GM12878 (cell line): ENCODE measurements around the gene SCAMP4. TPM values are rescaled to one million over a fixed set of nuclear protein-coding genes. Genes with fewer than 3 reads are reported as not detected.

Experiments
- BACH1 ChIP-seq: fragments of 450-650 bp; IDR thresholded peaks from 2 replicates; pipeline ENCODE4 v1.6.1; 2017; ENCODE audit warnings: mild to moderate bottlenecking, borderline replicate concordance
- BCLAF1 ChIP-seq: fragments of 450-650 bp; IDR thresholded peaks from 2 replicates; pipeline ENCODE4 v1.6.1; 2017; ENCODE audit warnings: antibody characterized with exemption, mild to moderate bottlenecking, moderate library complexity
- BHLHE40 ChIP-seq, 2 experiments: fragments of 450-650 bp in 1 of 2; IDR thresholded peaks; 2 replicates each; pipeline ENCODE4 v1.6.1; 2011 to 2017; ENCODE audit warnings: low read depth in 2 of 2, borderline replicate concordance in 1 of 2, improper control_type of control experiment in 1 of 2, low read length in 1 of 2, mild to moderate bottlenecking in 1 of 2
- CHD2 ChIP-seq: IDR thresholded peaks from 2 replicates; pipeline ENCODE4 v1.6.1; 2011; ENCODE audit warnings: low read depth, low read length, improper control_type of control experiment, borderline replicate concordance
- ETV6 ChIP-seq, 2 experiments: fragments of 450-650 bp in 1 of 2; IDR thresholded peaks in 1 of 2; conservative IDR thresholded peaks in 1 of 2; 2 replicates each; pipeline ENCODE4 v1.6.1; 2014; ENCODE audit warnings: antibody characterized with exemption in 1 of 2, borderline replicate concordance in 1 of 2, low read depth in 1 of 2, mild to moderate bottlenecking in 1 of 2, moderate library complexity in 1 of 2
- IRF3 ChIP-seq: fragments of 450-650 bp; IDR thresholded peaks from 2 replicates; pipeline ENCODE4 v1.6.1; 2014; ENCODE audit warnings: mild to moderate bottlenecking
- MAX ChIP-seq: IDR thresholded peaks from 2 replicates; pipeline ENCODE4 v1.6.1; 2012; ENCODE audit warnings: low read depth, low read length, improper control_type of control experiment
- MEF2A ChIP-seq: IDR thresholded peaks from 2 replicates; pipeline ENCODE4 v1.6.1; 2011; ENCODE audit warnings: low read depth, mild to moderate bottlenecking, low read length, moderate library complexity; ENCODE audit not compliant: insufficient read depth
- PAX5 ChIP-seq: IDR thresholded peaks from 2 replicates; pipeline ENCODE4 v1.6.1; 2011; ENCODE audit warnings: low read depth, low read length, borderline replicate concordance
- RB1 ChIP-seq: fragments of 450-650 bp; formaldehyde crosslinking; IDR thresholded peaks from 2 replicates; pipeline ENCODE4 v1.6.1; 2017; ENCODE audit warnings: mild to moderate bottlenecking, borderline replicate concordance
- RBBP5 ChIP-seq: fragments of 200-600 bp; sonication (generic); conservative IDR thresholded peaks from 2 replicates; pipeline ENCODE4 v1.6.1; 2016
- SIN3A ChIP-seq: IDR thresholded peaks from 2 replicates; pipeline ENCODE4 v1.6.1; 2012; ENCODE audit warnings: low read depth, low read length, improper control_type of control experiment
- SKIL ChIP-seq: fragments of 450-650 bp; IDR thresholded peaks from 2 replicates; pipeline ENCODE4 v1.6.1; 2017; ENCODE audit warnings: mild to moderate bottlenecking, low read depth, inconsistent platforms; ENCODE audit not compliant: poor library complexity, severe bottlenecking
- ZNF687 ChIP-seq: fragments of 450-650 bp; IDR thresholded peaks from 2 replicates; pipeline ENCODE4 v1.6.1; 2017; ENCODE audit warnings: mild to moderate bottlenecking, moderate library complexity
- polyA plus RNA-seq, 11 experiments: library from polyadenylated mRNA; depleted of rRNA in 4 of 11; unstranded in 6 of 11; stranded (reverse) in 5 of 11; fragments of >200 nt; fragmentation: Nextera tagmentation in 4 of 11; fragmentation: Illumina TruSeq in 1 of 11; extraction: Ambion mirVana in 4 of 11; extraction: Trizol in 1 of 11; gene quantifications; 1 replicate in 1 of 11; 2 replicates in 10 of 11; pipeline versions ENCODE4 v1.2.1 to v1.2.3, GENCODE V29; 2011 to 2016; ENCODE audit warnings: inconsistent platforms in 2 of 11, missing spikeins in 2 of 11, low read depth in 1 of 11
- total RNA-seq, 4 experiments: library from RNA; depleted of rRNA in 3 of 4; stranded (reverse); fragments of >200 nt in 3 of 4; fragmentation: Illumina TruSeq in 1 of 4; extraction: Trizol in 1 of 4; gene quantifications; 2 replicates each; pipeline versions ENCODE4 v1.2.1 to v1.2.3, GENCODE V29; 2013 to 2021

SCAMP4 gene
- total and polyA plus RNA-seq, 10 of the 15 experiments (the other 5 are each of a cell fraction or from before 2014, with no cell fraction given) = 0.63 to 34.7 (median 12.8) TPM

GRCh38 chr19:1905110-1905862, at the start of gene SCAMP4, which contains the start of gene ADAT3 (continued):
- TF ChIP-seq BCLAF1 = no peak
- 0 out of 2 replicates have a peak, but pooled peaks have one; percentile 20 for TF ChIP-seq IRF3
- 0 out of 2 replicates have a peak, but pooled peaks have one; percentile 40 for TF ChIP-seq MEF2A
- no peak for TF ChIP-seq SKIL
- peak; percentile 83 to 94 for TF ChIP-seq BHLHE40 (IDR thresholded peaks at IDR 0.05; ENCODE audit: borderline replicate concordance in 1 of 2, low read depth in 2 of 2, low read length in 1 of 2)
- TF ChIP-seq ETV6 (conservative IDR thresholded peaks at IDR 0.05 in 1 of 2, IDR thresholded peaks at IDR 0.05 in 1 of 2; ENCODE audit: borderline replicate concordance in 1 of 2, low read depth in 1 of 2) = peak in 1 of 2 experiments; percentile 50; a peak in 2 of 4 replicates
- TF ChIP-seq ZNF687 = peak; percentile 100
- TF ChIP-seq PAX5 = peak; percentile 43; the same call in 1 of the 2 replicates
- TF ChIP-seq RBBP5 = no peak
- no peak; the same call in 1 of the 2 replicates for TF ChIP-seq RB1
- peak; percentile 16; the same call in 1 of the 2 replicates for TF ChIP-seq SIN3A
- TF ChIP-seq MAX = peak; percentile 46; the same call in 1 of the 2 replicates
- TF ChIP-seq BACH1 = peak; percentile 62; the same call in 1 of the 2 replicates
- peak; percentile 91 for TF ChIP-seq CHD2
- TF ChIP-seq, all 136 proteins: peak for 64
